Measurements from ENCODE around the gene GNG14.
"Not testable (repeated sequence)": the region's sequence is repeated elsewhere in the genome, so short reads cannot be mapped to it uniquely, and the experiment has no call there.

Gene GNG14

GRCh38 chr19:12687496-12688196 is at the start of gene GNG14:
Gene GNG14, plus strand, starts transcription at chr19:12687998. Its CDS starts 51 bp downstream, at chr19:12688049.
- in situ Hi-C loops (cut with MboI; ENCODE audit: low sequenced_read_pairs): no loop called here

- in situ Hi-C loops (cut with MboI; ENCODE audit: low sequenced_read_pairs): no loop called here
Observed at GRCh38 chr19:12638611-12639182, 49.1 kb upstream of the GNG14 start.

GRCh38 chr19:12639901-12640613 is 47.7 kb upstream of the GNG14 start:
- in situ Hi-C loops (cut with MboI; ENCODE audit: low sequenced_read_pairs): no loop called here

DNA sequence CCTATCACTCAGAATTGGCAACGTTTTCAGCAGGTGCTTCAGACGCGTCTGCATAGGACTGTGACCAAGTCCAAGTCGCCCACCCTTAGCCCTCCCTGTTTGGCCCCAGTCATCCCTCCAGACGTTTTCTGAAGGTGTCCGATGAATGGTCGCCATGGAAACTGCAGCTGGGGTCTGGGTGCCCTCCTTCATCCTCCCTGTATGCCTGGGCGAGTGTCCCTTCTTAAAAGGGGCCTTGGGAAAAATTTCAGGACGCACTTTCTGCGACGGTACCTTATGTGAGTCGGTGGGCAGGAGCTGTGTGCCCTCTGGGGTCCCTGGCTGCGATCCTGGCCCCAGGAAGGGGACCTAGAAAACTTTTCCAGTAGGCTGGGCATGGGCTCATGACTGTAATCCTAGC is 46.3 kb upstream of the GNG14 start:
- in situ Hi-C loops (cut with MboI; ENCODE audit: low sequenced_read_pairs): no loop called here

- in situ Hi-C loops (cut with MboI; ENCODE audit: low sequenced_read_pairs): no loop called here
Observed at GRCh38 chr19:12642506-12642905, 45.3 kb upstream of the GNG14 start.

GRCh38 chr19:12643716-12644115 is 44.1 kb upstream of the GNG14 start:
- in situ Hi-C loops (cut with MboI; ENCODE audit: low sequenced_read_pairs): not testable (repeated sequence)

GRCh38 chr19:12646551-12646950 is 41.2 kb upstream of the GNG14 start:
- in situ Hi-C loops (cut with MboI; ENCODE audit: low sequenced_read_pairs): no loop called here

DNA sequence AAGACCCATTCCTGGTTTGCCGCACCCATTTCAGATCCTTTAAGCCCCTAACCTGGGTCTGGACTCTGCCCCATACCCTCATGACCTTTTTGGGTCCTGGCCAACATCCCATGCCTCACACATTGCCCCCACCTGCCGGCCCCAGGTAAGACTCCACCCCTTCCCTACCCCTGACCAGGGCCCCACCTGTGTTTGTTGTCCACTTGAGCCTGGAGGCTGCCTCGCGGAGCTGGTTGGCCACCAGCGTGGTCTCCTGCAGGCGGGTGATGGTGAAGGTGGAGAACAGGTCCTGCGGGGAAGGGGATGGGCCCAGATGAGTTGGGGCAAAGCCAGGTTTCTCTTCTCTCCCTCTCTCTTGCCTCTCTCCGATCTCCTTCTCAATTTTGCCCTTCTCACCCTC is 40.8 kb upstream of the GNG14 start:
- in situ Hi-C loops (cut with MboI; ENCODE audit: low sequenced_read_pairs): no loop called here

DNA sequence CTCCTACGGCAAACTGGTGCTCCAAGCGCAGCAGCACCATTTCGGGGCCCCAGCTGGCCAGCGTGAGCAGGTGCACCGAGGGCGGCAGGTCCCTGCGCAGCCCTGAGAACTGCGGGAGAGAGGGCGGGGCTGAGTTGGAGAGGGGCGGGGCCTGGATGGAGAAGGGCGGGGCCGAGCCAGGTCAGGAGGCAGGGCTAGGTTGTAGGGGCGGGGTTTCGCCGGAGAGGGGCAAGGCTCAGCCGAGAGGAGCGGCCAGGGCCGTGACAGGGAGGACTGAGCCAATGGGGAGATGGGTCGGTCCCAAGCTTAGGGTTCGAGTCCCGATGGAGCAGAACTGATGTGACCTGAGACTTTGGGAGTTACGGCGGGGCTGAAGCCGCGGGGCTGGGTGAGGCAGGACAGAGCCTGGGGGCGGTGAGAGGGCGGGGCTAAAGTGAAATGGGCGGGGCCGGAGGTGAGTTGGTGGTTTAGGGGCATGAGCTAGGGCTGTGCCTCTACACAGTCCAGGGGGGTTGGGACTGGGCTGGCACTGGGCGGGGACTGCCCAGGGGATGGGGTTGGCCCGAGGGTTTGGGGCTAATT is 40.2 kb upstream of the GNG14 start:
- in situ Hi-C loops (cut with MboI; ENCODE audit: low sequenced_read_pairs): no loop called here

GRCh38 chr19:12648088-12648487 is 39.7 kb upstream of the GNG14 start:
- in situ Hi-C loops (cut with MboI; ENCODE audit: low sequenced_read_pairs): no loop called here

DNA sequence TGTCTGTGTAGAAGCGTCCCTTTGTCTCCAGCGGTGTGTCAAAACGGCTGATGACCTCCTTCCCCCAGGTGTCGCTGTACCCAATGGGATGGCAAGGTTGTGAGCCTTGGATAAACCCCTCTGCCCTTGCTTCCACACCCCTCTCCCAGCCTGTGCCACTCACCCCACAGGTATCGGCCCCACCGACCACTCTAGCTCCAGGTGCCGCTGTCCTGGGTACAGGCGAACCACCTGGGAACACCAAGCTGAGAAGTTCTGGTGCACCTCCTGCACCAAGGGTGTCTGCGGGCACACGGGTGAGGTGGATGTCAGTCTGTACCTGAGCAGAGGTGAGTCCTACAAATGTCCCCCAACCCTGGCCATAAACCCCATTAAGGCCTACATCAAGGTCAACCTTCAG is 37.9 kb upstream of the GNG14 start:
- in situ Hi-C loops (cut with MboI; ENCODE audit: low sequenced_read_pairs): no loop called here

GRCh38 chr19:12652219-12652618 is 35.6 kb upstream of the GNG14 start:
- in situ Hi-C loops (cut with MboI; ENCODE audit: low sequenced_read_pairs): no loop called here

DNA sequence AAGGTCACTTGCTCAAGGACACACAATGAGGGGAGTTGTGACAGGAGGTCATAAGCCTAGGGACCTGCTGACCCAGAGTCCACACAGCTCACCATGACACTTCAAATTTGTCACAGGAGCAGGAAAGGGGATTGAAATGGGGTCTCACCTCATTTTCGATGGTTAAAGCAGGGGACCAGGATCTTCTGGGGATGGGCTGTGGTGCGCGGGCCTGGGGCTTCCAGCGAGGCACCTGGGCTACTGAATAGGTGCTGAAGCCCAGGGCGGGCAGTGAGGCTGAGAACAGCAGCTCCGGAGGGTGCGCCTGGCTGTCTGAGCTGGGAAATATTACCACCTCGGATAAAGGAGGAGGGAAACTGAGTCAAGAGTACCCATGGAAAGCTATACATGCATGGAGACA is 32.3 kb upstream of the GNG14 start:
- in situ Hi-C loops (cut with MboI; ENCODE audit: low sequenced_read_pairs): no loop called here

DNA sequence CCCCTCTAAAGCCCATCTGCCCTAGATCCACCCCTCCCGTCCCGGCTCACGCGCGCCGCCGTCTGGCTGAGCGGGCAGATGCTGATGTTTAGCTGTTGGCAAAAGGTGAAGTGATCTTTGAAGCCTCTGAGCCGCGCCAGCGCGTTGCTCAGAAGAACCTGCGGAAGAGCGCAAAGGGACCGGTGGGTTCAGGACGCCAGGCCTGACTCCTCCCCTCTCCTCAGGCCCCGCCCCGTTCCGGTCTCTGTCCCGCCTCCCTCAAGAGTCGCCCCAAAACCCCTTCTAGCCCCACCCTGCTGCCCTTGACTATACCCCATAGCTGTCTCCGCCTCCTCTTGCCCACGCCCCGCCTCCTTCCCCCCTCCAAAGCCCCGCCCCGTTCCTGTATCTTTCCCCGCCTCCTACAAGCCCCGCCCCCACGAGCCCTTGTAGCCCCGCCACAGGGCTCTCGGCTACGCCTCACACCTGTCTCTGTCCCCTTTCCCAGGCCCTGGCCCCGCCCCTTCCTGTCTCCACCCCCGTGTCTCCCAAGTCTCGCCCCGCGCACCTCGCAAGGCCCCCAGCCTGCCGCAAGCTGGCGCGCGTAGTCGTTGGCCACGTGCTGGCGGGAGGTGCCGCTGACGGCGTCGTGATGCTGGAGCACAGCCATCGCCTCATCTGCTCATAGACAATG is 30.8 kb upstream of the GNG14 start:
- in situ Hi-C loops (cut with MboI; ENCODE audit: low sequenced_read_pairs): no loop called here

DNA sequence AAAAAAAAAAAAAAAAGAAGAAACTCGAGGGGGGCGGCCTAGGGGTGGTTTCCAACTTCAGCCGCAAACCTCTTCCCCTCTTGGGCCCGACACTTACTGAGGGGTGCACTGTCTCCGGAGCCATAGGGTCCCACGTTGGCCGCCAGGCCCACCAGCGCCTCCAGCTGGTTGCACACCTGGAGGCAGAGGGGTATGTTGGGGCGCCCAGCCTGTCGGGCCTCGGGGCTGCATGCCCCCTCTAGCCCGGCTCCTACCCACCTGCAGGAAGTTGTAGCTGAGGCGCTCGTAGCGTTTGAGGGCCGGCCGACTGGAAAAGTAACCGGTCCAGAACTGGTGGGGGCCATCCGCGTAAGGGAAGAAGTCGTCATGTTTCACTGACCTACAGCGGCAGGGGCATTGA is 29.8 kb upstream of the GNG14 start:
- in situ Hi-C loops (cut with MboI; ENCODE audit: low sequenced_read_pairs): no loop called here

GRCh38 chr19:12660980-12661379 is 26.8 kb upstream of the GNG14 start:
- in situ Hi-C loops (cut with MboI; ENCODE audit: low sequenced_read_pairs): no loop called here

- in situ Hi-C loops (cut with MboI; ENCODE audit: low sequenced_read_pairs): no loop called here
Observed at GRCh38 chr19:12664406-12665280, 23.2 kb upstream of the GNG14 start.

DNA sequence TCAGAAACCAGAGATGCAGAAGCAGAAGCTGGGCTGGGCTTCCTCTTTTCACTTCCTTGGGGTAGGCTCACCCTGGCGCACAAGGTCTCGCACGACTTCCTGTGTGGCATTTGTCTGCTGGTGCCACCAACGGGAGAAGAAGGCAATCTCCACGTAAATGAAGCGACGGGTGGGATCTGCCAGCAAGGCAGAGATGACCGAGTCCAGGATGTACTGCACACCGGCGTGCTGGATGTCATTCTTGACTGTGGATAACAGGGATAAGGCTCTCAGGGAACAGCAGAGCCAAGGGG is 22.6 kb upstream of the GNG14 start:
- in situ Hi-C loops (cut with MboI; ENCODE audit: low sequenced_read_pairs): no loop called here

- in situ Hi-C loops (cut with MboI; ENCODE audit: low sequenced_read_pairs): no loop called here
Observed at GRCh38 chr19:12665671-12666264, 22.0 kb upstream of the GNG14 start.

Data from hTERT RPE-1 (cell line).